Mesenchymal stem cell (in vitro differentiated cells and primary cell): ENCODE measurements around the gene CCDC30.
"Not testable (repeated sequence)": the region's sequence is repeated elsewhere in the genome, so short reads cannot be mapped to it uniquely, and the experiment has no call there.

ENCODE experiments used
- DNase-seq: peaks from one replicate; pipeline ENCODE4 v3.0.0-alpha.2; 2013
- H2AFZ ChIP-seq: one replicate; pipeline ENCODE4 v1.6.1; 2013; ENCODE audit warnings: low read depth, mild to moderate bottlenecking, control low read depth, inconsistent platforms, low read length, moderate library complexity
- H2AK5ac ChIP-seq: 2 replicates; pipeline ENCODE4 v1.6.1; 2013; ENCODE audit warnings: low read length, moderate library complexity, mild to moderate bottlenecking, inconsistent platforms; ENCODE audit not compliant: severe bottlenecking
- H2BK120ac ChIP-seq: one replicate; pipeline ENCODE4 v1.6.1; 2013; ENCODE audit warnings: low read depth, mild to moderate bottlenecking, inconsistent platforms, low read length, moderate library complexity
- H2BK12ac ChIP-seq, 2 experiments: one replicate each; pipeline ENCODE4 v1.6.1; 2013; ENCODE audit warnings: inconsistent platforms in 2 of 2, low read length in 2 of 2, mild to moderate bottlenecking in 2 of 2, moderate library complexity in 2 of 2, control low read depth in 1 of 2
- H2BK15ac ChIP-seq: one replicate; pipeline ENCODE4 v1.6.1; 2013; ENCODE audit warnings: mild to moderate bottlenecking, low read depth, inconsistent platforms; ENCODE audit not compliant: poor library complexity, severe bottlenecking
- H2BK5ac ChIP-seq: 2 replicates; pipeline ENCODE4 v1.6.1; 2013; ENCODE audit warnings: low read depth, mild to moderate bottlenecking, low read length, control low read depth, inconsistent platforms; ENCODE audit not compliant: poor library complexity, severe bottlenecking
- H3K14ac ChIP-seq, 2 experiments: one replicate each; pipeline ENCODE4 v1.6.1; 2013; ENCODE audit warnings: inconsistent platforms in 2 of 2, low read length in 2 of 2, control low read depth in 1 of 2, mild to moderate bottlenecking in 1 of 2, moderate library complexity in 1 of 2
- H3K18ac ChIP-seq, 2 experiments: one replicate each; pipeline ENCODE4 v1.6.1; 2013; ENCODE audit warnings: inconsistent platforms in 2 of 2, low read length in 2 of 2, control low read depth in 1 of 2, low read depth in 1 of 2, mild to moderate bottlenecking in 1 of 2
- H3K23ac ChIP-seq, 2 experiments: one replicate each; pipeline ENCODE4 v1.6.1; 2013; ENCODE audit warnings: inconsistent platforms in 2 of 2, low read length in 2 of 2, mild to moderate bottlenecking in 2 of 2, moderate library complexity in 2 of 2, control low read depth in 1 of 2
- H3K27ac ChIP-seq: 2 replicates; pipeline ENCODE4 v1.5.1; 2013; ENCODE audit warnings: mild to moderate bottlenecking, moderate library complexity, low read length, control low read depth, inconsistent platforms; ENCODE audit not compliant: poor library complexity, severe bottlenecking
- H3K27me3 ChIP-seq, 2 experiments: 2 replicates each; pipeline versions ENCODE4 v1.6.1 to v1.7.0; 2013; ENCODE audit warnings: low read length in 2 of 2, mild to moderate bottlenecking in 2 of 2, moderate library complexity in 2 of 2, control low read depth in 1 of 2, inconsistent platforms in 1 of 2; ENCODE audit not compliant: control insufficient read depth in 1 of 2, insufficient read depth in 1 of 2
- H3K36me3 ChIP-seq, 2 experiments: 2 replicates each; pipeline versions ENCODE4 v1.6.1 to v1.7.0; 2013; ENCODE audit warnings: low read length in 2 of 2, control low read depth in 1 of 2, inconsistent platforms in 1 of 2, low read depth in 1 of 2, mild to moderate bottlenecking in 1 of 2; ENCODE audit not compliant: insufficient read depth in 2 of 2, control insufficient read depth in 1 of 2
- H3K4ac ChIP-seq, 2 experiments: one replicate each; pipeline ENCODE4 v1.6.1; 2013; ENCODE audit warnings: inconsistent platforms in 2 of 2, low read length in 2 of 2, mild to moderate bottlenecking in 2 of 2, moderate library complexity in 2 of 2, control low read depth in 1 of 2, low read depth in 1 of 2
- H3K4me1 ChIP-seq: 2 replicates; pipeline ENCODE4 v1.6.1; 2013; ENCODE audit warnings: low read depth, low read length, control low read depth; ENCODE audit not compliant: control insufficient read depth, insufficient read depth
- H3K4me2 ChIP-seq: 2 replicates; pipeline ENCODE4 v1.6.1; 2013; ENCODE audit warnings: low read length, mild to moderate bottlenecking, inconsistent platforms; ENCODE audit not compliant: poor library complexity, severe bottlenecking
- H3K4me3 ChIP-seq, 2 experiments: 2 replicates each; pipeline versions ENCODE4 v1.5.1 to v1.7.0; 2013; ENCODE audit warnings: low read length in 2 of 2, mild to moderate bottlenecking in 2 of 2, control low read depth in 1 of 2, low read depth in 1 of 2; ENCODE audit not compliant: insufficient read depth in 1 of 2
- H3K79me1 ChIP-seq: replicated peaks from 2 replicates; pipeline ENCODE4 v1.6.1; 2013; ENCODE audit warnings: mild to moderate bottlenecking, control low read depth, low read length, inconsistent platforms; ENCODE audit not compliant: poor library complexity, severe bottlenecking
- H3K9ac ChIP-seq: 2 replicates; pipeline ENCODE4 v1.7.0; 2013; ENCODE audit warnings: mild to moderate bottlenecking, low read length, moderate library complexity
- H3K9me3 ChIP-seq: 2 replicates; pipeline ENCODE4 v1.7.0; 2013; ENCODE audit warnings: mild to moderate bottlenecking, low read length; ENCODE audit not compliant: control insufficient read depth
- H4K8ac ChIP-seq: one replicate; pipeline ENCODE4 v1.6.1; 2013; ENCODE audit warnings: inconsistent platforms, mild to moderate bottlenecking, low read length, moderate library complexity
- H4K91ac ChIP-seq: one replicate; pipeline ENCODE4 v1.6.1; 2013; ENCODE audit warnings: mild to moderate bottlenecking, low read length, inconsistent platforms
- WGBS: methylation state at CpG from one replicate; pipeline ENCODE4 v1.1.7; 2013; ENCODE audit warnings: mixed read lengths; 5-methylcytosine and 5-hydroxymethylcytosine counted together

The CCDC30 gene

GRCh38 chr1:42627205-42627604, 164.1 kb downstream of the CCDC30 start:
- H3K27me3 ChIP-seq = peaks cover 0 to 10% of the 10 kb centered on the region in 2 experiments
- H2BK120ac ChIP-seq, H3K9ac ChIP-seq, H2AFZ ChIP-seq, H3K79me1 ChIP-seq, H2BK15ac ChIP-seq, H3K23ac ChIP-seq, H3K36me3 ChIP-seq, H3K4ac ChIP-seq, H3K14ac ChIP-seq, H4K8ac ChIP-seq, H3K4me3 ChIP-seq, H3K4me2 ChIP-seq, H2BK5ac ChIP-seq, H2BK12ac ChIP-seq, H3K27ac ChIP-seq, H2AK5ac ChIP-seq, H4K91ac ChIP-seq, H3K9me3 ChIP-seq, H3K18ac ChIP-seq, DNase-seq, H3K4me1 ChIP-seq: not testable (repeated sequence)
- WGBS = 76% methylated on average over 3 of the region's 3 CpGs

- H3K4me1 ChIP-seq = no peaks in the 10 kb centered on the region
- H3K36me3 ChIP-seq = no peaks in the 10 kb centered on the region
- H3K9ac ChIP-seq = no peak overlapping the region
- H2AFZ ChIP-seq = no peak overlapping the region
- H3K9me3 ChIP-seq = no peaks in the 10 kb centered on the region
- no peak overlapping the region for H2BK12ac ChIP-seq
- no peak overlapping the region for H4K91ac ChIP-seq
- no peak overlapping the region for H2BK120ac ChIP-seq
- no peak for DNase-seq
- peaks cover 0 to 5% of the 10 kb centered on the region in 2 experiments for H3K27me3 ChIP-seq
- H3K23ac ChIP-seq = no peak overlapping the region
- H4K8ac ChIP-seq = no peak overlapping the region
- H3K4ac ChIP-seq = no peak overlapping the region
- H3K4me2 ChIP-seq = no peak overlapping the region
- H3K14ac ChIP-seq = no peak overlapping the region
- no peak overlapping the region for H2AK5ac ChIP-seq
- H2BK5ac ChIP-seq = no peak overlapping the region
- H3K4me3 ChIP-seq = no peak overlapping the region
- no peak overlapping the region for H3K27ac ChIP-seq
- no peak overlapping the region for H3K18ac ChIP-seq
- H2BK15ac ChIP-seq = no peak overlapping the region
- no peaks in the 10 kb centered on the region for H3K79me1 ChIP-seq
Observed at GRCh38 chr1:42639116-42639515, 176.0 kb downstream of the CCDC30 start.

GRCh38 chr1:42646056-42646455, 183.0 kb downstream of the CCDC30 start:
- DNase-seq = no peak
- Histone ChIP-seq H3K9me3 (no peaks in the 10 kb centered on the region), H2AFZ (no peak overlapping the region), H2BK5ac (no peak overlapping the region), H2BK15ac (no peak overlapping the region), H2AK5ac (no peak overlapping the region), H3K4me2 (no peak overlapping the region), H3K36me3 (no peaks in the 10 kb centered on the region), H3K23ac (no peak overlapping the region), H3K79me1 (no peaks in the 10 kb centered on the region), H3K18ac (no peak overlapping the region), H2BK12ac (no peak overlapping the region), H4K91ac (no peak overlapping the region), H3K9ac (no peak overlapping the region), H3K4me3 (no peak overlapping the region), H3K14ac (no peak overlapping the region), H3K27ac (no peak overlapping the region), H3K4ac (no peak overlapping the region), H3K27me3 (no peaks in the 10 kb centered on the region), H2BK120ac (no peak overlapping the region), H4K8ac (no peak overlapping the region), H3K4me1 (no peaks in the 10 kb centered on the region)
- 92% methylated on average over 2 of the region's 2 CpGs for WGBS

- Histone ChIP-seq H3K9ac (peak overlapping the region; percentile 90), H4K8ac (no peak overlapping the region), H3K4ac (no peak overlapping the region), H3K36me3 (peaks cover 4 to 16% of the 10 kb centered on the region in 2 experiments), H2BK5ac (no peak overlapping the region), H2AFZ (no peak overlapping the region), H3K79me1 (peaks cover 20% of the 10 kb centered on the region), H2AK5ac (no peak overlapping the region), H3K4me2 (no peak overlapping the region), H3K27me3 (peaks cover 0 to 6% of the 10 kb centered on the region in 2 experiments), H3K9me3 (no peaks in the 10 kb centered on the region), H3K4me1 (peaks cover 5% of the 10 kb centered on the region), H3K23ac (no peak overlapping the region), H2BK15ac (no peak overlapping the region), H3K18ac (no peak overlapping the region), H2BK120ac (no peak overlapping the region), H4K91ac (no peak overlapping the region), H3K4me3 (peak overlapping the region in 1 of 2 experiments; percentile 96), H2BK12ac (no peak overlapping the region), H3K14ac (no peak overlapping the region), H3K27ac (no peak overlapping the region)
- no peak for DNase-seq
- whole genome bisulfite sequencing = 97% methylated on average over 2 of the region's 5 CpGs
Observed at GRCh38 chr1:42657201-42657600, 194.1 kb downstream of the CCDC30 start.
